ENCODE data around the gene ATP5ME. TPM values are rescaled to one million over a fixed set of nuclear protein-coding genes. Genes with fewer than 3 reads are reported as not detected.

Gene ATP5ME
- total RNA-seq, 2 experiments from 2014 or later = 245 to 254 TPM

DNA sequence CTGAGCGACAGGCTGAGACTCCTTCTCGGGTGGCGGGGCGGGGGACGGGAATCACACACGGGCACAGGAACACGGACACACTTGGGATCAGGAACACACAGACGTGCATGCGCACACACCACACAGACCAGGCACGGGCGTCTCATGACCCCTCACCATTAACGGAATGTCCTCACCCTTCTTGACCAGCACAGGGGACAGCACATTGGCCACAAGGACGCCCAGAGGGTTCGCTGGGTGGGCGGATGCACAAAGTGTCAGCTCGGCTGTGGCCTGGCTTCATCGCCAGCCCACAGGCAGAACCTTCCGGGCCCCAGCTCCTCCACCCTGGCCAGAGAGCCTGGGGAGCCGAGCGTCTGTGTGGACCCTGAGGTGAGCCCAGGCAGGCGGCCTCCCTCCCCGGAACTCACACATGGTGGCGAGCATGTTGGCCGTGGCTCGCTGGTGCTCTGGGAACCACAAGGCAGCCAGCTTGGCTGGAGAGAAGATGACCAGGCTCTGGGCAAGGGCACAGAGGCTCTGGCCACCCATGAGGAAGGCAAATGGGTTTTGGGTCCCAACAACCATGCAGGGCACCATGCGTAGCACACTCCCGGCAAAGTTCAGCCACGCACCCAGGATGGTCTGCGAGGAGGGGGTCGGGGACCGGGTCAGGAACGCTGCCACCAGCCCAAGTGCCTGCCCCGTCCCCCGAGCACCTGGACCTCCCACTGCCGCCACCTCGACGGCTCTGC is 11.8 kb upstream of the ATP5ME start:
- POLR2A ChIA-PET = no interaction called here
- H3K27me3 Mint-ChIP-seq = peaks cover 12% of the 10 kb centered on the region
- no peak for DNase-seq

GRCh38 chr4:684623-685327 is 10.7 kb upstream of the ATP5ME start:
- peaks cover 9% of the 10 kb centered on the region for H3K27me3 Mint-ChIP-seq
- intact Hi-C loops (cut with micrococcal nuclease) = no loop called here
- ChIA-PET CTCF (interaction anchor here (0.6 to 1.4 kb wide), 4 partner anchors 9 to 441 kb away, joined by 3 to 6 read pairs (median 4); partner anchors contain the start of genes ATP5ME and MYL5), POLR2A (interaction anchor here (1.4 kb wide), 1 partner anchor 10 kb away, joined by 5 read pairs; the partner anchor contains the start of genes ATP5ME and MYL5)
- no peaks in the 10 kb centered on the region for H3K9me3 Mint-ChIP-seq
- H3K27ac Mint-ChIP-seq = no peak overlapping the region
- DNase-seq = no peak
- peaks cover 11% of the 10 kb centered on the region for H3K4me1 Mint-ChIP-seq (ENCODE audit: low read depth)
- no peak overlapping the region for H3K4me3 Mint-ChIP-seq
- no peaks in the 10 kb centered on the region for H3K36me3 Mint-ChIP-seq

More for the DNA sequence above, 11.8 kb upstream of the ATP5ME start:
- H3K4me1 Mint-ChIP-seq (ENCODE audit: low read depth) = peaks cover 6% of the 10 kb centered on the region
- no peak overlapping the region for H3K27ac Mint-ChIP-seq
- no peaks in the 10 kb centered on the region for H3K9me3 Mint-ChIP-seq
- CTCF ChIA-PET = no interaction called here
- H3K36me3 Mint-ChIP-seq = no peaks in the 10 kb centered on the region
- intact Hi-C loops (cut with micrococcal nuclease) = no loop called here
- no peak overlapping the region for H3K4me3 Mint-ChIP-seq

- H3K27me3 Mint-ChIP-seq = peaks cover 9% of the 10 kb centered on the region
- H3K36me3 Mint-ChIP-seq = no peaks in the 10 kb centered on the region
- DNase-seq = peak; percentile 63
- intact Hi-C loops (cut with micrococcal nuclease) = no loop called here
- no peak overlapping the region for H3K27ac Mint-ChIP-seq
- peaks cover 11% of the 10 kb centered on the region for H3K4me1 Mint-ChIP-seq (ENCODE audit: low read depth)
- CTCF ChIA-PET = interaction anchor here (0.6 to 1.4 kb wide), 6 partner anchors 9 to 647 kb away, joined by 3 to 7 read pairs (median 4); partner anchors contain the start of genes ATP5ME and MYL5
- POLR2A ChIA-PET = interaction anchor here (1.4 kb wide), 1 partner anchor 9 kb away, joined by 5 read pairs; the partner anchor contains the start of genes ATP5ME and MYL5
- H3K9me3 Mint-ChIP-seq = no peaks in the 10 kb centered on the region
- H3K4me3 Mint-ChIP-seq = no peak overlapping the region
These were observed 10.0 kb upstream of the ATP5ME start for GRCh38 chr4:683982-684622.

- H3K4me3 Mint-ChIP-seq = no peak overlapping the region
- ChIA-PET CTCF (interaction anchor here (0.6 to 1.4 kb wide), 4 partner anchors 8 to 647 kb away, joined by 3 to 7 read pairs (median 4); no protein-coding TSS in a partner anchor), POLR2A (interaction anchor here (1.4 kb wide), 1 partner anchor 9 kb away, joined by 5 read pairs; the partner anchor contains the start of genes ATP5ME and MYL5)
- no peaks in the 10 kb centered on the region for H3K36me3 Mint-ChIP-seq
- H3K9me3 Mint-ChIP-seq = no peaks in the 10 kb centered on the region
- no peak for DNase-seq
- H3K27ac Mint-ChIP-seq = no peak overlapping the region
- intact Hi-C loops (cut with micrococcal nuclease) = no loop called here
- peaks cover 11% of the 10 kb centered on the region for H3K4me1 Mint-ChIP-seq (ENCODE audit: low read depth)
- peaks cover 9% of the 10 kb centered on the region for H3K27me3 Mint-ChIP-seq
These were observed 9.3 kb upstream of the ATP5ME start for GRCh38 chr4:683247-683897.

- peaks cover 9% of the 10 kb centered on the region for H3K4me1 Mint-ChIP-seq (ENCODE audit: low read depth)
- H3K27ac Mint-ChIP-seq = no peak overlapping the region
- H3K9me3 Mint-ChIP-seq = no peaks in the 10 kb centered on the region
- intact Hi-C loops (cut with micrococcal nuclease) = no loop called here
- no peak overlapping the region for H3K4me3 Mint-ChIP-seq
- no peak for DNase-seq
- H3K36me3 Mint-ChIP-seq = no peaks in the 10 kb centered on the region
- ChIA-PET POLR2A (no interaction called here), CTCF (no interaction called here)
- peaks cover 5% of the 10 kb centered on the region for H3K27me3 Mint-ChIP-seq
These were observed 8.6 kb upstream of the ATP5ME start for GRCh38 chr4:682490-683172.

DNA sequence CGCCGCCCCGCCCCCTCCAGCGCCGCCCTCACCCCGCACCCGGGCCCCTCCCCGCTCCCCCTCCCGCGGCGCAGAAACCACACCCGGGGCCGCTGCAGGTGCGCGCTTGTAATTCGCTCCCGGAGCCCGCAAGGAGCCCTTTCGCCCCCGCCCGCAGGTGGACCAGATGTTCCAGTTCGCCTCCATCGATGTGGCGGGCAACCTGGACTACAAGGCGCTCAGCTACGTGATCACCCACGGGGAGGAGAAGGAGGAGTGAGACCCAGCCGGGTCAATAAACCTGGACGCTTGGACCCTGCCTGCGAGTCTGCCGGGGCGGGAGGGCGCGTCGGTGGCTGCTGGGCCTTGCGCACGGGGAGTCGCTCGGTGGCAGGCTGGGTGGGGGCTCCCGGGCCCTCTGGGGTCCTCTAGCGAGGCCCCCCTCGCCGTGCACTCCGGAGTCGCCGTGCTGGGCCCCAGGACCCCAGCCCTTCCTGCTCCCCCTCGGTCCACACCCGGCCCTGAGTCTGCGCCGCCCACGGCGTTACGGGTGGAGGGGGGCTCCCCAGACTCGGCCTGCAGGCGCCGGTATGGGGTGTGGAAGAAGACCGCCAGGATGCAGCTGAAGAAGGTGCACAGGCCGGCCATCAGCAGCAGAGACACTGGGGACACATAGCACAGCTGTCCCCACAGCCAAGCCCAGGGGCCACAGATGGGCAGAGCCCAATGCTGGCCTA is 7.8 kb upstream of the ATP5ME start:
- Mint-ChIP-seq H3K4me3 (no peak overlapping the region), H3K27me3 (peaks cover 4% of the 10 kb centered on the region), H3K27ac (no peak overlapping the region), H3K4me1 (ENCODE audit: low read depth) (peaks cover 8% of the 10 kb centered on the region), H3K36me3 (no peaks in the 10 kb centered on the region), H3K9me3 (no peaks in the 10 kb centered on the region)
- intact Hi-C loops (cut with micrococcal nuclease) = no loop called here
- DNase-seq = no peak
- ChIA-PET POLR2A (no interaction called here), CTCF (no interaction called here)

DNA sequence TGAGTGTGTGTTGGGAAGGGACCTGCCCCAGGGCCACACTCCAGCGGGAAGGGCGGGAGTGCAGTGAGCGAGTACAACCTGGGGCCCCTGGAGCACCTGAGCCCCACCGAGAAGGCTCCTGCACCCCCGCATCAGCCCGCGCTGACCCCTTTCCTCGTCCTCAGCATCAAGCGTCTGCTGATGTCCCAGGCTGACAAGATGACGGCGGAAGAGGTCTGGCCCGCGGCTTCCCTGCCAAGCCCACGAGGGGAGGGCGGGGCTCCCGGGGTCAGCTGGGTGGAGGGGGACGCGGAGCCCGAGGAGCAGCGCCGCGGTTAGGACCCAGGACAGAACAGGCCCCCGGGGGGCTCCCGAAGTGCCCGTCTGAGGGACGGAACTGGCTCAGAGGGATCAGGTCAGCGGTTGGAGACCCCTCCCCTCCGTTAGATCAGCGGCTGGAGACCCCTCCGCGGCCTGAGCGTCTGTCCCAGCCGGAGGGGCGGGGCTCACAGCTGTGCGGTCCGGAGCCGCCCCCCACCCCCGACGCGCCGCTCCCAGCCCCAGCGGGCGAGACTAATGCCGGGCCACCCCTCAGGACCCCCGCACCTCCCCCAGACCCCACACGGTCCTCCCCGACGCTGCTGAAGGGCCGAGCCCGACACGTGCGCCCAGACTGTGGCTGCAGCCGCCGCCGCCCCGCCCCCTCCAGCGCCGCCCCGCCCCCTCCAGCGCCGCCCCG is 7.0 kb upstream of the ATP5ME start:
- intact Hi-C loops (cut with micrococcal nuclease) = no loop called here
- H3K36me3 Mint-ChIP-seq = no peaks in the 10 kb centered on the region
- H3K27me3 Mint-ChIP-seq = peaks cover 4% of the 10 kb centered on the region
- peaks cover 8% of the 10 kb centered on the region for H3K4me1 Mint-ChIP-seq (ENCODE audit: low read depth)
- CTCF ChIA-PET = no interaction called here
- peak overlapping the region; percentile 12 for H3K4me3 Mint-ChIP-seq
- POLR2A ChIA-PET = no interaction called here
- no peak overlapping the region for H3K27ac Mint-ChIP-seq
- H3K9me3 Mint-ChIP-seq = no peaks in the 10 kb centered on the region
- DNase-seq = peak; percentile 65

DNA sequence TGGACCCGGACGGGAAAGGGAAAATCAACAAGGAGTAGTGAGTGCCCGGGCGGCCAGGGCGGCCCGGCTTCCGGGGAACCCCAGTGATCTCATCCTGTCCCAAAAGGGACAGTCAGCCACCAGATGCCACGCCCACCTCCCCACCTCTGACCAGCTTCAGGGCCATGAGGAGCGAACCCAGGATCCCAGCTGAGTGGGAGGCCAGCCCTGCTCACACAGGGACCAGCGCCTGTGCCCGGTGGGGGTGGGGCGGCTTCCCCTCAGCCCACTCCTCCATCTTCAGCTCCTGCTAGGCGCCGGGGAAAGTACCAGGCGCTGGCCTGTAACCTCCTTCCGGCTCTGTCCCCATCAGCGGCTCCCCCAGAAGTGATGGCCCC is 6.5 kb upstream of the ATP5ME start:
- ChIA-PET CTCF (no interaction called here), POLR2A (no interaction called here)
- Mint-ChIP-seq H3K4me1 (ENCODE audit: low read depth) (peaks cover 8% of the 10 kb centered on the region), H3K27me3 (peaks cover 4% of the 10 kb centered on the region), H3K9me3 (no peaks in the 10 kb centered on the region), H3K27ac (no peak overlapping the region), H3K4me3 (peak overlapping the region; percentile 12), H3K36me3 (no peaks in the 10 kb centered on the region)
- peak; percentile 37 for DNase-seq
- intact Hi-C loops (cut with micrococcal nuclease) = no loop called here

DNA sequence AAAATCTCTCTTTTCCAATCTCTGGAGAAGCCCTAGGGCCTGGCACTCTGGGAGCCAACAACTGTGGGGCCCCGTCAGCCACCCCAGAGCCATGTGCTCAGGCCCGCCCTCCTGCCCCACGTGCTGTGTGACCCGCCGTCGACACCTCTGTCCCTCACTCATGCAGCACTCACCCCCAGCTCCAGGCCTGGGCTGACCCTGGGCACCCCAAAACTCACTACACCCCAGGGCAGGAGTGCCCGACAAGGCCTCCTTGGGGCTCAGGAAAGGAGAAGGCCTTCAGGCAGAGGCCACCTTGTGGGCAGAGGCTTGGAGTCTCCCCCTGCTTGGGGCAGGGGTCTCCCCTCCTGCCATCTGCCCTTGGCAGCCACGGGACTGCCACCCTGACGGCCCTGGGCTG is 6.0 kb upstream of the ATP5ME start:
- CTCF ChIA-PET = no interaction called here
- intact Hi-C loops (cut with micrococcal nuclease) = no loop called here
- POLR2A ChIA-PET = no interaction called here
- Mint-ChIP-seq H3K9me3 (no peaks in the 10 kb centered on the region), H3K27me3 (peaks cover 1% of the 10 kb centered on the region), H3K36me3 (no peaks in the 10 kb centered on the region), H3K27ac (no peak overlapping the region), H3K4me3 (no peak overlapping the region), H3K4me1 (ENCODE audit: low read depth) (peaks cover 8% of the 10 kb centered on the region)
- no peak for DNase-seq

DNA sequence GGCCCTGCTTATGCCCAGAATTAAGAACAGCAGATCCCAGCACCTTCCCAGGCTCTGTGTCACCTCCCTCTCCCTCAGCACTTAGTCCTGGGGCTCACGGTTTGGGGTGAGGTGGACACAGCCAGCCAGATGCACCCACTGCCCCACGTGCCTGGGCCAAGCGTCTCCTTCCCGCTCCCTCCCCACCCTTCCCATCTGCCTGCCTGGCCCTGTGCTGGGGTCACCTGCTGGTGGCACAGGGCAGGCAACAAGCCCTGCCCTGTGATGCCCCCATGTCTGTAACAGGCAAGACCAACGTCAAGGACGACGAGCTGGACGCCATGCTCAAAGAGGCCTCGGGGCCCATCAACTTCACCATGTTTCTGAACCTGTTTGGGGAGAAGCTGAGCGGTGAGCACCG is 5.6 kb upstream of the ATP5ME start:
- CTCF ChIA-PET = no interaction called here
- H3K4me3 Mint-ChIP-seq = no peak overlapping the region
- H3K36me3 Mint-ChIP-seq = no peaks in the 10 kb centered on the region
- POLR2A ChIA-PET = no interaction called here
- no peaks in the 10 kb centered on the region for H3K9me3 Mint-ChIP-seq
- DNase-seq = no peak
- peaks cover 8% of the 10 kb centered on the region for H3K4me1 Mint-ChIP-seq (ENCODE audit: low read depth)
- intact Hi-C loops (cut with micrococcal nuclease) = no loop called here
- H3K27me3 Mint-ChIP-seq = no peaks in the 10 kb centered on the region
- no peak overlapping the region for H3K27ac Mint-ChIP-seq

DNA sequence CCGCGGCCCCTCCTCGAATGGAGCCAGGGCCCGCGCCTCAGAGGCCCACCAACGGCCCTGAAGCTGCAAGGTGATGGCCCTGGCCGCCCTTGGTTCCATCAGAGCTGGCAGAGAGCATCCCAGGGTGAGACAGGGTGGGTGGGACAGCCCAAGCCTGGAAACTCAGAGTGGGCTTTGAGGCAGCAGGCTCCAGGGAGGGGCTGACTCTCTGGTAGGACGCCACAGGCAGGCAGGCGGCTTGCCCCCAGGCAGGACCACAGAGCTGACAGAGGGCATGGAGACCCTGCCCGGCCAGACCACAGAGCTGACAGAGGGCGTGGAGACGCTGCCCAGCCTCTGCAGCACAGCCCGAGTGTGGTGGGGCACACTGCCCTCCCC is 5.0 kb upstream of the ATP5ME start:
- H3K4me3 Mint-ChIP-seq = no peak overlapping the region
- no peaks in the 10 kb centered on the region for H3K9me3 Mint-ChIP-seq
- peaks cover 8% of the 10 kb centered on the region for H3K4me1 Mint-ChIP-seq (ENCODE audit: low read depth)
- no peak overlapping the region for H3K27ac Mint-ChIP-seq
- no peaks in the 10 kb centered on the region for H3K27me3 Mint-ChIP-seq
- ChIA-PET CTCF (no interaction called here), POLR2A (no interaction called here)
- peaks cover under 1% of the 10 kb centered on the region for H3K36me3 Mint-ChIP-seq
- intact Hi-C loops (cut with micrococcal nuclease) = no loop called here
- no peak for DNase-seq
